H1 (cell line): ENCODE data around the gene C10orf95. TPM values are rescaled to one million over a fixed set of nuclear protein-coding genes. Genes with fewer than 3 reads are reported as not detected.

Source experiments
- KDM5A ChIP-seq: fragments of 200-600 bp; IDR thresholded peaks from 2 replicates; pipeline ENCODE4 v1.7.1; 2012; ENCODE audit warnings: mild to moderate bottlenecking, low read length, inconsistent platforms, mixed read lengths
- SIX5 ChIP-seq: IDR thresholded peaks from 2 replicates; pipeline ENCODE4 v1.6.1; 2011; ENCODE audit warnings: mild to moderate bottlenecking, low read depth, low read length
- polyA plus RNA-seq, 7 experiments: library from polyadenylated mRNA; depleted of rRNA in 3 of 7; stranded (reverse) in 5 of 7; unstranded in 2 of 7; fragments of >200 nt in 5 of 7; fragments of 200-250 nt in 2 of 7; gene quantifications; 1 replicate in 5 of 7; 2 replicates in 1 of 7; 4 replicates in 1 of 7; pipeline versions ENCODE4 v1.2.1 to v1.2.3, GENCODE V29; 2011 to 2013; ENCODE audit warnings: missing spikeins in 2 of 7, mixed read lengths in 2 of 7
- total RNA-seq: library from RNA; stranded (reverse); fragmentation: NEBNext Ultra II Directional; extraction: Animal tissue kit (Norgen Biotek cat#: 25700); gene quantifications from 2 replicates; pipeline ENCODE4 v1.2.1, GENCODE V29; 2021

Gene C10orf95
- total and polyA plus RNA-seq, 2 of the 8 experiments (the other 6 are each of a cell fraction or from before 2014, with no cell fraction given) = 0.34 to 0.48 TPM

- no peak for TF ChIP-seq SIX5
- TF ChIP-seq KDM5A = no peak
- TF ChIP-seq, all 59 proteins: peak for 0
Observed at GRCh38 chr10:102497545-102497944, 46.2 kb upstream of the C10orf95 start (continued).
